ENCODE measurements around the gene SLC27A3.
"Not testable (repeated sequence)": the region's sequence is repeated elsewhere in the genome, so short reads cannot be mapped to it uniquely, and the experiment has no call there.

Gene SLC27A3

GRCh38 chr1:153763365-153764225 is 11.6 kb upstream of the SLC27A3 start:
- no peak for DNase-seq (ENCODE audit: low spot score)

GRCh38 chr1:153764310-153764709 is 10.9 kb upstream of the SLC27A3 start:
- no peak for DNase-seq (ENCODE audit: low spot score)

GRCh38 chr1:153766663-153767062 is 8.5 kb upstream of the SLC27A3 start:
- DNase-seq (ENCODE audit: low spot score) = not testable (repeated sequence)

GRCh38 chr1:153767519-153767918 is 7.7 kb upstream of the SLC27A3 start:
- DNase-seq (ENCODE audit: low spot score) = no peak

GRCh38 chr1:153768316-153769181 is 6.7 kb upstream of the SLC27A3 start:
- no peak for DNase-seq (ENCODE audit: low spot score)

- DNase-seq (ENCODE audit: low spot score) = no peak
Observed at GRCh38 chr1:153769221-153769620, 6.0 kb upstream of the SLC27A3 start.

GRCh38 chr1:153770797-153771196 is 4.4 kb upstream of the SLC27A3 start:
- DNase-seq (ENCODE audit: low spot score) = no peak

- DNase-seq (ENCODE audit: low spot score) = no peak
Observed at GRCh38 chr1:153771261-153771660, 3.9 kb upstream of the SLC27A3 start.

- DNase-seq (ENCODE audit: low spot score) = peak; percentile 76
Observed at GRCh38 chr1:153771841-153772593, 3.2 kb upstream of the SLC27A3 start.

GRCh38 chr1:153773096-153773921 is 1.9 kb upstream of the SLC27A3 start:
- no peak for DNase-seq (ENCODE audit: low spot score)

GRCh38 chr1:153774026-153774595 is 1.1 kb upstream of the SLC27A3 start:
- no peak for DNase-seq (ENCODE audit: low spot score)

GRCh38 chr1:153775458-153776327 is 486 bp downstream of the SLC27A3 start:
- DNase-seq (ENCODE audit: low spot score) = peak; percentile 83

GRCh38 chr1:153776352-153776751 is 1.1 kb downstream of the SLC27A3 start:
- DNase-seq (ENCODE audit: low spot score) = no peak

- DNase-seq (ENCODE audit: low spot score) = no peak
Observed at GRCh38 chr1:153776845-153777370, 1.7 kb downstream of the SLC27A3 start.

GRCh38 chr1:153777648-153778047 is 2.4 kb downstream of the SLC27A3 start:
- no peak for DNase-seq (ENCODE audit: low spot score)

- no peak for DNase-seq (ENCODE audit: low spot score)
Observed at GRCh38 chr1:153778051-153778823, 3.0 kb downstream of the SLC27A3 start.

- DNase-seq (ENCODE audit: low spot score) = no peak
Observed at GRCh38 chr1:153778824-153779519, 3.8 kb downstream of the SLC27A3 start.

All from ecto neural progenitor cell (in vitro differentiated cells).